HepG2 (cell line): ENCODE measurements around the gene GPATCH3. TPM values are rescaled to one million over a fixed set of nuclear protein-coding genes. Genes with fewer than 3 reads are reported as not detected.

Experiments used
- ATAC-seq: fragments of 200-7000 bp; cut with Tn5 transposase; 3 replicates; pipeline ENCODE4 v1.9.1; 2020; ENCODE audit warnings: mild to moderate bottlenecking, moderate library complexity
- BruUV-seq: library from RNA; stranded (reverse); fragments of 400-500 nt; replicated peaks from 2 replicates; lab custom pipeline; 2021; lab: Mats Ljungman, UMichigan
- CTCF ChIA-PET: fragments of 300-600 bp; formaldehyde crosslinking; extraction: SDS; loops from one replicate; lab custom pipeline; 2021; ENCODE audit warnings: low total read pairs, inconsistent platforms, low intra/inter-chr PET ratio; lab: Yijun Ruan, JAX
- POLR2A ChIA-PET: fragments of 350-600 bp; sonication (Branson Sonifier 250); formaldehyde crosslinking; loops from one replicate; lab custom pipeline; 2020; ENCODE audit warnings: antibody characterized with exemption, inconsistent platforms; lab: Yijun Ruan, JAX
- DNase-seq: peaks from one replicate; pipeline ENCODE4 v3.0.0-alpha.2; 2015; ENCODE audit warnings: low spot score
- FAIRE-seq: peaks from 3 replicates; lab custom pipeline; 2011; peaks lifted over from hg19 to GRCh38; lab: Jason Lieb, UNC
- H2AFZ ChIP-seq: one replicate; pipeline ENCODE4 v1.6.1; 2011; ENCODE audit warnings: low read length, inconsistent platforms
- H3K27ac ChIP-seq: fragments of 300-600 bp; 3 replicates; pipeline ENCODE4 v1.8.0; 2011; ENCODE audit warnings: mixed run types, mild to moderate bottlenecking, mixed read lengths, low read length, inconsistent platforms; ENCODE audit not compliant: insufficient read depth; ENCODE audit errors: extremely low read length
- H3K27me3 ChIP-seq, 2 experiments: fragments of 200-600 bp in 1 of 2; 2 replicates in 1 of 2; 3 replicates in 1 of 2; pipeline versions ENCODE4 v1.6.0 to v1.8.0; 2011; ENCODE audit warnings: low read length in 2 of 2, mild to moderate bottlenecking in 2 of 2, moderate library complexity in 2 of 2, inconsistent platforms in 1 of 2; ENCODE audit not compliant: insufficient read depth in 2 of 2, control insufficient read depth in 1 of 2
- H3K36me3 ChIP-seq, 2 experiments: fragments of 200-600 bp in 1 of 2; replicated peaks in 1 of 2; 2 replicates in 1 of 2; 3 replicates in 1 of 2; pipeline versions ENCODE4 v1.5.1 to v1.8.0; 2011; ENCODE audit warnings: low read length in 2 of 2, inconsistent platforms in 1 of 2; ENCODE audit not compliant: insufficient read depth in 2 of 2, control insufficient read depth in 1 of 2
- H3K4me1 ChIP-seq: 2 replicates; pipeline ENCODE4 v1.5.1; 2012; ENCODE audit warnings: low read length, inconsistent platforms; ENCODE audit not compliant: insufficient read depth
- H3K4me2 ChIP-seq: 2 replicates; pipeline ENCODE4 v1.6.0; 2011; ENCODE audit warnings: low read depth, low read length, inconsistent platforms
- H3K4me3 ChIP-seq, 3 experiments: fragments of 200-600 bp in 1 of 3; sonication (generic), shearing (Covaris generic) in 1 of 3; replicated peaks in 1 of 3; 2 replicates each; pipeline ENCODE4 v1.5.1; 2011 to 2016; ENCODE audit warnings: low read length in 3 of 3, inconsistent platforms in 2 of 3, low read depth in 2 of 3, mild to moderate bottlenecking in 2 of 3, control low read depth in 1 of 3, mixed read lengths in 1 of 3; ENCODE audit not compliant: insufficient read depth in 1 of 3
- H3K79me2 ChIP-seq: one replicate; pipeline ENCODE4 v1.6.1; 2011; ENCODE audit warnings: low read length, inconsistent platforms; ENCODE audit not compliant: insufficient read depth
- H3K9ac ChIP-seq: 2 replicates; pipeline ENCODE4 v1.6.0; 2011; ENCODE audit warnings: mild to moderate bottlenecking, low read depth, low read length, inconsistent platforms; ENCODE audit not compliant: insufficient read depth
- H3K9me3 ChIP-seq: 2 replicates; pipeline ENCODE4 v1.5.1; 2012; ENCODE audit warnings: mild to moderate bottlenecking, low read length
- H4K20me1 ChIP-seq: 2 replicates; pipeline ENCODE4 v1.6.0; 2011; ENCODE audit warnings: inconsistent platforms, mild to moderate bottlenecking, low read length, moderate library complexity; ENCODE audit not compliant: insufficient read depth
- ADNP ChIP-seq: sonication (generic); formaldehyde crosslinking; IDR thresholded peaks from 2 replicates; pipeline ENCODE4 v1.4.0; 2020; ENCODE audit warnings: missing genetic modification reagents
- AHR ChIP-seq: IDR thresholded peaks from 2 replicates; pipeline ENCODE4 v1.6.1; 2018; ENCODE audit warnings: missing genetic modification reagents, missing compliant biosample characterization
- ELF3 ChIP-seq: IDR thresholded peaks from 2 replicates; pipeline ENCODE4 v1.6.1; 2016; ENCODE audit warnings: missing genetic modification reagents, missing compliant biosample characterization
- HOXA3 ChIP-seq: sonication (generic); formaldehyde crosslinking; IDR thresholded peaks from 2 replicates; pipeline ENCODE4 v1.5.0; 2020; ENCODE audit warnings: missing genetic modification reagents
- ISL2 ChIP-seq: sonication (generic); formaldehyde crosslinking; IDR thresholded peaks from 2 replicates; pipeline ENCODE4 v1.5.0; 2020; ENCODE audit warnings: missing genetic modification reagents
- KDM5A ChIP-seq: fragments of 200-600 bp; sonication (generic); IDR thresholded peaks from 2 replicates; pipeline ENCODE4 v1.7.0; 2018; ENCODE audit warnings: antibody characterized with exemption, mild to moderate bottlenecking, low read length, borderline replicate concordance
- MEIS2 ChIP-seq: sonication (generic); formaldehyde crosslinking; IDR thresholded peaks from 2 replicates; pipeline ENCODE4 v1.9.0; 2021; ENCODE audit warnings: mild to moderate bottlenecking, missing genetic modification reagents
- ZC3H13 ChIP-seq: sonication (generic); formaldehyde crosslinking; IDR thresholded peaks from 2 replicates; pipeline ENCODE4 v1.8.1; 2023; ENCODE audit warnings: mild to moderate bottlenecking, missing genetic modification reagents, moderate library complexity
- WGBS: methylation state at CpG from one replicate; pipeline ENCODE4 v1.1.6; 2017; ENCODE audit warnings: low lambda C conversion rate; 5-methylcytosine and 5-hydroxymethylcytosine counted together
- in situ Hi-C: cut with HindIII; loops from 2 replicates; pipeline ENCODE4 v1.10.0; 2017; ENCODE audit warnings: low pct_unique_long_range_greater_than_20kb; ENCODE audit not compliant: extremely low pct_ligation_motif_present
- intact Hi-C: fragments of 100-400 bp; cut with micrococcal nuclease; formaldehyde crosslinking; loops from one replicate; pipeline ENCODE4 v1.10.0; 2022; ENCODE audit not compliant: unreplicated experiment
- polyA plus RNA-seq, 8 experiments: library from polyadenylated mRNA; depleted of rRNA in 3 of 8; stranded (reverse) in 7 of 8; unstranded in 1 of 8; fragments of >200 nt; fragmentation: Illumina TruSeq in 4 of 8; extraction: Trizol in 4 of 8; gene quantifications; 2 replicates each; pipeline versions ENCODE4 v1.2.1 to v1.2.3, GENCODE V29; 2011 to 2016; ENCODE audit warnings: low read depth in 4 of 8, missing spikeins in 1 of 8, mixed read lengths in 1 of 8; ENCODE audit not compliant: insufficient read depth in 1 of 8
- total RNA-seq, 5 experiments: library from RNA; depleted of rRNA; stranded (reverse); fragments of >200 nt; fragmentation: Illumina TruSeq; extraction: Trizol; gene quantifications; 2 replicates each; pipeline ENCODE4 v1.2.3, GENCODE V29; 2016; ENCODE audit warnings: low read depth in 1 of 5
- TF ChIP-seq, protein P1 (sequence below): IDR thresholded peaks from 2 replicates; pipeline ENCODE4 v1.6.1; 2016; ENCODE audit warnings: low read depth, control low read depth
- TF ChIP-seq, protein P2 (sequence below), 2 experiments: sonication (generic) in 1 of 2; formaldehyde crosslinking in 1 of 2; IDR thresholded peaks; 2 replicates each; pipeline versions ENCODE4 v1.4.0 to v1.6.1; 2018 to 2020; ENCODE audit warnings: missing genetic modification reagents in 2 of 2, borderline replicate concordance in 1 of 2, low read depth in 1 of 2, mild to moderate bottlenecking in 1 of 2, missing biosample characterization in 1 of 2

Gene GPATCH3
- total and polyA plus RNA-seq, 2 of the 13 experiments (the other 11 are each of a cell fraction or from before 2014, with no cell fraction given) = 8.3 to 11.0 TPM

DNA sequence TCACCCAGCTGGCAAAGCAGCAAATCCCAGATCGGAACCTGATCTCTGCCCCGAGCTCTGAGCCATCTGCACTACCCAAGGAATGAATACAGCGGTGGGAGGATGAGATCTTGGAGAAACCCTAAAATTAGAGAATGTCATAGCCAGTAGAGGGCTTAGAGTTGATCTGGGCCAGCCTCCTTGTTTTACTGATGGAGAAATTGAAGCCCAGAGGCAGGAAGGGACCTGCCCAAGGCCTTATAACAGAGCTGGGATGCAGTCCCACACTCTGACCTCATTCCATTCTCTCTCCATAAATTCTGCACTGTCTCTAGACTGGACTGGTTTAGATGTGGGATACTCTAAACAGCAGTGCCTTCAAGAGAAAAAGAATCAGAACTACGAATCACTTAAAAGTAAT lies 42.1 kb downstream of the GPATCH3 start:
- in situ Hi-C loops (no loop called here), intact Hi-C loops (no loop called here)
- H3K27me3 ChIP-seq = no peaks in the 10 kb centered on the region
- no peak for TF ChIP-seq MEIS2
- TF ChIP-seq HOXA3 (CRISPR knock-in tag) = no peak
- TF ChIP-seq ZC3H13 = no peak
- TF ChIP-seq, protein P1, sequence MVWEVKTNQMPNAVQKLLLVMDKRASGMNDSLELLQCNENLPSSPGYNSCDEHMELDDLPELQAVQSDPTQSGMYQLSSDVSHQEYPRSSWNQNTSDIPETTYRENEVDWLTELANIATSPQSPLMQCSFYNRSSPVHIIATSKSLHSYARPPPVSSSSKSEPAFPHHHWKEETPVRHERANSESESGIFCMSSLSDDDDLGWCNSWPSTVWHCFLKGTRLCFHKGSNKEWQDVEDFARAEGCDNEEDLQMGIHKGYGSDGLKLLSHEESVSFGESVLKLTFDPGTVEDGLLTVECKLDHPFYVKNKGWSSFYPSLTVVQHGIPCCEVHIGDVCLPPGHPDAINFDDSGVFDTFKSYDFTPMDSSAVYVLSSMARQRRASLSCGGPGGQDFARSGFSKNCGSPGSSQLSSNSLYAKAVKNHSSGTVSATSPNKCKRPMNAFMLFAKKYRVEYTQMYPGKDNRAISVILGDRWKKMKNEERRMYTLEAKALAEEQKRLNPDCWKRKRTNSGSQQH (CRISPR knock-in tag) = no peak
- TF ChIP-seq ADNP (CRISPR knock-in tag) = no peak
- no peak for TF ChIP-seq AHR (CRISPR knock-in tag)
- no peak for TF ChIP-seq ELF3 (CRISPR knock-in tag)
- TF ChIP-seq KDM5A = no peak
- TF ChIP-seq, protein P2, sequence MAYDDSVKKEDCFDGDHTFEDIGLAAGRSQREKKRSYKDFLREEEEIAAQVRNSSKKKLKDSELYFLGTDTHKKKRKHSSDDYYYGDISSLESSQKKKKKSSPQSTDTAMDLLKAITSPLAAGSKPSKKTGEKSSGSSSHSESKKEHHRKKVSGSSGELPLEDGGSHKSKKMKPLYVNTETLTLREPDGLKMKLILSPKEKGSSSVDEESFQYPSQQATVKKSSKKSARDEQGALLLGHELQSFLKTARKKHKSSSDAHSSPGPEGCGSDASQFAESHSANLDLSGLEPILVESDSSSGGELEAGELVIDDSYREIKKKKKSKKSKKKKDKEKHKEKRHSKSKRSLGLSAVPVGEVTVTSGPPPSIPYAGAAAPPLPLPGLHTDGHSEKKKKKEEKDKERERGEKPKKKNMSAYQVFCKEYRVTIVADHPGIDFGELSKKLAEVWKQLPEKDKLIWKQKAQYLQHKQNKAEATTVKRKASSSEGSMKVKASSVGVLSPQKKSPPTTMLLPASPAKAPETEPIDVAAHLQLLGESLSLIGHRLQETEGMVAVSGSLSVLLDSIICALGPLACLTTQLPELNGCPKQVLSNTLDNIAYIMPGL (CRISPR knock-in tag; IDR thresholded peaks at IDR 0.05; ENCODE audit: borderline replicate concordance in 1 of 2, low read depth in 1 of 2) = no peak
- no peak for TF ChIP-seq ISL2 (CRISPR knock-in tag)
- peaks cover 9 to 12% of the 10 kb centered on the region in 2 experiments; a peak in 4 of 5 replicates for H3K36me3 ChIP-seq
- no peaks in the 10 kb centered on the region for H4K20me1 ChIP-seq
- no peaks in the 10 kb centered on the region for H3K79me2 ChIP-seq
- H3K27ac ChIP-seq = no peak overlapping the region
- no TSS peak for BruUV-seq
- no peak for FAIRE-seq
- H3K4me1 ChIP-seq = peaks cover 21% of the 10 kb centered on the region
- H3K9me3 ChIP-seq = no peaks in the 10 kb centered on the region
- H3K4me3 ChIP-seq = no peak overlapping the region
- no peak for DNase-seq
- no peak overlapping the region for H2AFZ ChIP-seq
- 94% methylated on average over 4 of the region's 4 CpGs for WGBS
- ATAC-seq = no peak
- POLR2A ChIA-PET = interaction anchor here (1.4 to 1.5 kb wide), 2 partner anchors 9 to 47 kb away, joined by 3 to 4 read pairs; no protein-coding TSS in a partner anchor
- H3K9ac ChIP-seq = no peak overlapping the region
- no peak overlapping the region for H3K4me2 ChIP-seq
- CTCF ChIA-PET = interaction anchor here (1.3 kb wide), 1 partner anchor 20 kb away, joined by 3 read pairs; no protein-coding TSS in a partner anchor
